WI38 (cell line): Measurements from ENCODE around the gene TEX101.

Experiments used
- H3K4me3 ChIP-seq: 2 replicates; pipeline ENCODE4 v1.5.1; 2011; ENCODE audit warnings: low read depth, mild to moderate bottlenecking, control low read depth, low read length
- TF ChIP-seq, protein P1 (sequence below): IDR thresholded peaks from 2 replicates; pipeline ENCODE4 v1.5.1; 2012; ENCODE audit warnings: low read depth, mild to moderate bottlenecking, control low read depth, low read length

Gene TEX101

GRCh38 chr19:43461303-43461702, 46.6 kb downstream of the TEX101 start:
- TF ChIP-seq, protein P1, sequence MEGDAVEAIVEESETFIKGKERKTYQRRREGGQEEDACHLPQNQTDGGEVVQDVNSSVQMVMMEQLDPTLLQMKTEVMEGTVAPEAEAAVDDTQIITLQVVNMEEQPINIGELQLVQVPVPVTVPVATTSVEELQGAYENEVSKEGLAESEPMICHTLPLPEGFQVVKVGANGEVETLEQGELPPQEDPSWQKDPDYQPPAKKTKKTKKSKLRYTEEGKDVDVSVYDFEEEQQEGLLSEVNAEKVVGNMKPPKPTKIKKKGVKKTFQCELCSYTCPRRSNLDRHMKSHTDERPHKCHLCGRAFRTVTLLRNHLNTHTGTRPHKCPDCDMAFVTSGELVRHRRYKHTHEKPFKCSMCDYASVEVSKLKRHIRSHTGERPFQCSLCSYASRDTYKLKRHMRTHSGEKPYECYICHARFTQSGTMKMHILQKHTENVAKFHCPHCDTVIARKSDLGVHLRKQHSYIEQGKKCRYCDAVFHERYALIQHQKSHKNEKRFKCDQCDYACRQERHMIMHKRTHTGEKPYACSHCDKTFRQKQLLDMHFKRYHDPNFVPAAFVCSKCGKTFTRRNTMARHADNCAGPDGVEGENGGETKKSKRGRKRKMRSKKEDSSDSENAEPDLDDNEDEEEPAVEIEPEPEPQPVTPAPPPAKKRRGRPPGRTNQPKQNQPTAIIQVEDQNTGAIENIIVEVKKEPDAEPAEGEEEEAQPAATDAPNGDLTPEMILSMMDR = no peak
- H3K4me3 ChIP-seq = no peak overlapping the region

DNA sequence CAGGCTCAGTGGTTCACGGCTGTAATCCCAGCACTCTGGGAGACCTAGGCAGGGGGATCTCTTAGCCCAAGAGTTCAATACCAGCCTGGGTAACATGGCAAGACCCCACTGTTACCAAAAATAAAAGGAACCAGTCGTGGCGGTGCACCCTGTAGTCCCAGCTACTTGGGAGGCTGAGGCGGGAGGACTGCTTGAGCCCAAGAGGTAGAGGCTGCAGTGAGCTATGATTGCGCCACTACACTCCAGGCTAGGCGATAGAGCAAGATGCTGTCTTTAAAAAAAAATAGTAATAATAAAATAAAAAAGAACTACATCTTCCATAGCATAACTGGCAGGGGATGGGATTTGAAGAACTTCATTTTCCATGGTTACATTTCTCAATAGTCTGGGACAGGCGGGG, 47.7 kb downstream of the TEX101 start:
- H3K4me3 ChIP-seq = no peak overlapping the region
- TF ChIP-seq, protein P1 = no peak

DNA sequence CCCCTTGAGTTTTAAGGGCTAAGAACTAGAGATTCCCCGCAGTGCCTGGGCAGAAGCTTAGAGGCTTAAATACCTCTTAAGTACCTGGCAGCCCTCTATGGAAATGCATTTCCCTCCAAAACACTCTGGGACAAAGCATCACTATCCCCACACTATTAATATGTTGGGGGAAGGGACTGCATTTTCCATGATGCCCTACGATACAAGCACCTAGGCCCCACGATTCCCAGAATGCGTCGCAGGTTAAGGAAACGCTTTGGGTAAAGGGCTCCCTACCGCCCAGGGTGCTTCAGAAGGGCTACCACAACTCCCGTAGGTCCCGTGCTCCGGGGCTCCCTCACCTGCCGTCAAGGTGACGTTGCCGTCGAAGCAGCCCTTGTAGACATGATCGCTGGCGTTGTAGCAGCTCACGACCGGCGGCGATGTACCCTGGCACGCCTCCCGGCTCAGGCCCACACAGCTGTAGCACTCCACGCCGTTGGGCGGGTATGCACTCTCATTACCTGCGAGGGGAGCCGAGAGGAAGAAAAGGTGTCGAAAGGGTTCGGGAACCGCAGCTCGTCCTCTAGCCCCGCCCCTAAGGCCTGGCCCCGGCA, 48.2 kb downstream of the TEX101 start:
- peak overlapping the region; percentile 74 for H3K4me3 ChIP-seq
- TF ChIP-seq, protein P1 = no peak

- TF ChIP-seq, protein P1 = no peak
- H3K4me3 ChIP-seq = peak overlapping the region; percentile 74
Observed at GRCh38 chr19:43463381-43464133, 48.9 kb downstream of the TEX101 start.

GRCh38 chr19:43464134-43464775, 49.6 kb downstream of the TEX101 start:
- H3K4me3 ChIP-seq = peak overlapping the region; percentile 74
- TF ChIP-seq, protein P1 = no peak

DNA sequence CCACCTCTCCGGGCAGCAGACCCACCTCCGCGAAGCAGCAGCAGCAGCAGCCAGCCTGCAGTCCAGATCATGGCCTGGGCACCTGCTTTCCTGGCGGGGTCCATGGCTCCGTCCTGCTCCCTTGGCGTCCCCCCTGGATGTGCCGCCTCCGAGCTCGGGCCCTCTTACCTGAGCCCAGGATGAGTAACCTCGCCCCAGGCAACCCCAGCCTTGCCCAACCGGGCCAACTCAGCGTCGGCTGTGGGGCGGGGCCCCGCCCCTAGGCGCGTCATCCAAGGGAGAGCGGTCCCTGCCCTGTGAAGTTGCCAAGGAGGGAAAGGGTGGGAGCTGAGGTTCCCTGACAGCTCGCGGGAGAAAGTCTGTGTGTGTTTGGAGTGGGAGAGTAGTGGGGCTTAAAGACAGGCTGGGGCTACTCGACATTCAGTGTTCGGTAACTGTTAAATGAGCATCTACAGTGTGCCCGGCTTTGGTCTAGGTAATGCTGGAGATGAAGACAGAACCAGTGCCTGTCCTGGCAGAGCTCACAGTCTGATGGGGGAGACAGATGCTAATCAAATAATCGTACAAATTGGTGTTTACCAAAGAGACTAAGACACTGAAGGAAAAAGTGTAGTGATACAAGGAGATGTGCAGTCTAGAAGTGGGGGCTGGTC, 50.9 kb downstream of the TEX101 start, which contains the start of gene LYPD3:
TSS of gene LYPD3 (minus strand) at position 141 of the 653 bp plus-strand sequence. CDS start at position 104, 37 bp downstream.
- TF ChIP-seq, protein P1 = no peak
- peak within 1 kb of the TSS; percentile 74; the same call in 1 of the 2 replicates for H3K4me3 ChIP-seq
